IMR-90 (cell line): ENCODE results near the gene RNF215. TPM values are rescaled to one million over a fixed set of nuclear protein-coding genes. Genes with fewer than 3 reads are reported as not detected.

Source experiments
- ATAC-seq: fragments of 200-7000 bp; cut with Tn5 transposase; 2 replicates; pipeline ENCODE4 v1.9.1; 2020; ENCODE audit warnings: low read depth, mild to moderate bottlenecking, moderate library complexity
- BruUV-seq: library from RNA; stranded (reverse); fragments of 400-500 nt; replicated peaks from 2 replicates; lab custom pipeline; 2021; lab: Mats Ljungman, UMichigan
- CTCF ChIA-PET: fragments of 300-600 bp; formaldehyde crosslinking; extraction: SDS; loops from one replicate; lab custom pipeline; 2021; ENCODE audit warnings: antibody characterized with exemption; lab: Yijun Ruan, JAX
- POLR2A ChIA-PET: fragments of 300-600 bp; sonication (Branson Sonifier 250); formaldehyde crosslinking; loops from one replicate; lab custom pipeline; 2022; ENCODE audit warnings: antibody characterized with exemption; ENCODE audit not compliant: unreplicated experiment; lab: Charles Lee
- DNase-seq: peaks from one replicate; pipeline ENCODE4 v3.0.0; 2013
- H2AFZ ChIP-seq: replicated peaks from 2 replicates; pipeline ENCODE3; 2013; ENCODE audit warnings: low read length, mild to moderate bottlenecking; ENCODE audit not compliant: poor library complexity
- H2AK5ac ChIP-seq: 2 replicates; pipeline ENCODE4 v1.6.1; 2013; ENCODE audit warnings: low read depth, low read length, inconsistent platforms
- H2AK9ac ChIP-seq: replicated peaks from 2 replicates; pipeline ENCODE3; 2013; ENCODE audit warnings: mild to moderate bottlenecking, low read depth, low read length, moderate library complexity; ENCODE audit not compliant: poor library complexity
- H2BK120ac ChIP-seq: 2 replicates; pipeline ENCODE4 v1.6.1; 2013; ENCODE audit warnings: low read depth, low read length, inconsistent platforms
- H2BK15ac ChIP-seq: 3 replicates; pipeline ENCODE4 v1.6.1; 2013; ENCODE audit warnings: low read depth, low read length, inconsistent platforms
- H2BK20ac ChIP-seq: 2 replicates; pipeline ENCODE4 v1.6.1; 2013; ENCODE audit warnings: low read depth, mild to moderate bottlenecking, inconsistent platforms, low read length, moderate library complexity
- H2BK5ac ChIP-seq: 2 replicates; pipeline ENCODE4 v1.6.1; 2013; ENCODE audit warnings: mild to moderate bottlenecking, low read depth, low read length, inconsistent platforms; ENCODE audit not compliant: poor library complexity, severe bottlenecking
- H3K14ac ChIP-seq: replicated peaks from 2 replicates; pipeline ENCODE4 v1.6.1; 2013; ENCODE audit warnings: low read depth, low read length, inconsistent platforms
- H3K18ac ChIP-seq: 2 replicates; pipeline ENCODE4 v1.6.1; 2013; ENCODE audit warnings: low read depth, low read length, control low read depth
- H3K23ac ChIP-seq: 2 replicates; pipeline ENCODE4 v1.6.1; 2013; ENCODE audit warnings: low read depth, low read length, inconsistent platforms
- H3K27ac ChIP-seq: 2 replicates; pipeline ENCODE4 v1.5.1; 2013; ENCODE audit warnings: mild to moderate bottlenecking, control low read depth, low read length; ENCODE audit not compliant: insufficient read depth
- H3K27me3 ChIP-seq: 2 replicates; pipeline ENCODE4 v1.6.1; 2013; ENCODE audit warnings: low read length; ENCODE audit not compliant: control insufficient read depth, insufficient read depth
- H3K36me3 ChIP-seq: 2 replicates; pipeline ENCODE4 v1.6.1; 2013; ENCODE audit warnings: low read length, mixed read lengths; ENCODE audit not compliant: control insufficient read depth, insufficient read depth
- H3K4ac ChIP-seq: 2 replicates; pipeline ENCODE4 v1.6.1; 2013; ENCODE audit warnings: low read depth, low read length, inconsistent platforms
- H3K4me1 ChIP-seq: 2 replicates; pipeline ENCODE4 v1.6.1; 2013; ENCODE audit warnings: low read length, mixed read lengths; ENCODE audit not compliant: control insufficient read depth, insufficient read depth
- H3K4me2 ChIP-seq: 2 replicates; pipeline ENCODE4 v1.6.1; 2013; ENCODE audit warnings: low read depth, mild to moderate bottlenecking, control low read depth, low read length, moderate library complexity
- H3K4me3 ChIP-seq: 2 replicates; pipeline ENCODE4 v1.5.1; 2013; ENCODE audit warnings: low read depth, mild to moderate bottlenecking, control low read depth, low read length, moderate library complexity; ENCODE audit not compliant: insufficient read depth
- H3K56ac ChIP-seq: 2 replicates; pipeline ENCODE4 v1.6.1; 2013; ENCODE audit warnings: low read length, inconsistent platforms; ENCODE audit not compliant: insufficient read depth; ENCODE audit errors: extremely low read depth
- H3K79me1 ChIP-seq, 2 experiments: 2 replicates each; pipeline ENCODE4 v1.6.1; 2013; ENCODE audit warnings: low read length in 2 of 2, inconsistent platforms in 1 of 2, low read depth in 1 of 2
- H3K9ac ChIP-seq: 2 replicates; pipeline ENCODE4 v1.6.1; 2013; ENCODE audit warnings: low read depth, low read length, control low read depth
- H3K9me1 ChIP-seq: 2 replicates; pipeline ENCODE4 v1.6.1; 2013; ENCODE audit warnings: low read length, inconsistent platforms; ENCODE audit not compliant: insufficient read depth
- H3K9me3 ChIP-seq: 2 replicates; pipeline ENCODE4 v1.6.1; 2013; ENCODE audit warnings: low read length; ENCODE audit not compliant: control insufficient read depth, insufficient read depth
- H4K20me1 ChIP-seq: 2 replicates; pipeline ENCODE4 v1.6.1; 2013; ENCODE audit warnings: low read length, inconsistent platforms; ENCODE audit not compliant: insufficient read depth
- H4K5ac ChIP-seq: 2 replicates; pipeline ENCODE4 v1.6.1; 2013; ENCODE audit warnings: mild to moderate bottlenecking, low read depth, low read length, control low read depth
- H4K8ac ChIP-seq, 2 experiments: 2 replicates each; pipeline ENCODE4 v1.6.1; 2013; ENCODE audit warnings: low read depth in 2 of 2, low read length in 2 of 2, control low read depth in 1 of 2, inconsistent platforms in 1 of 2
- H4K91ac ChIP-seq: 2 replicates; pipeline ENCODE4 v1.6.1; 2013; ENCODE audit warnings: low read depth, low read length, inconsistent platforms; ENCODE audit not compliant: insufficient read depth
- BHLHE40 ChIP-seq: fragments of 150-350 bp; IDR thresholded peaks from 2 replicates; pipeline ENCODE4 v1.6.1; 2016; ENCODE audit warnings: mild to moderate bottlenecking, low read depth, low read length
- CEBPB ChIP-seq: IDR thresholded peaks from 2 replicates; pipeline ENCODE4 v1.6.1; 2012; ENCODE audit warnings: low read depth, low read length, improper control_type of control experiment
- CHD1 ChIP-seq: IDR thresholded peaks from 2 replicates; pipeline ENCODE4 v1.6.1; 2012; ENCODE audit warnings: low read depth, low read length, improper control_type of control experiment
- MAFK ChIP-seq: IDR thresholded peaks from 2 replicates; pipeline ENCODE4 v1.6.1; 2012; ENCODE audit warnings: low read depth, low read length, improper control_type of control experiment
- MAZ ChIP-seq: IDR thresholded peaks from 2 replicates; pipeline ENCODE4 v1.6.1; 2012; ENCODE audit warnings: low read depth, mild to moderate bottlenecking, low read length, improper control_type of control experiment, moderate library complexity, borderline replicate concordance
- NFE2L2 ChIP-seq: fragments of 150-350 bp; IDR thresholded peaks from 2 replicates; pipeline ENCODE4 v1.6.1; 2016; ENCODE audit warnings: low read depth, mild to moderate bottlenecking, low read length
- RFX5 ChIP-seq: IDR thresholded peaks from 2 replicates; pipeline ENCODE4 v1.8.0; 2012; ENCODE audit warnings: low read depth, mild to moderate bottlenecking, low read length, moderate library complexity
- SMC3 ChIP-seq: fragments of 150-350 bp; IDR thresholded peaks from 2 replicates; pipeline ENCODE4 v1.6.1; 2016; ENCODE audit warnings: low read depth, mild to moderate bottlenecking, antibody characterized with exemption, low read length, moderate library complexity
- WGBS, 2 experiments: methylation state at CpG; one replicate each; pipeline versions ENCODE4 v1.1.5 to v1.1.7; 2013; ENCODE audit warnings: missing lambda C conversion rate in 2 of 2; ENCODE audit not compliant: insufficient read length in 1 of 2; ENCODE audit errors: extremely low coverage in 2 of 2; 5-methylcytosine and 5-hydroxymethylcytosine counted together
- dilution Hi-C: fragments of 300-500 bp; cut with HindIII; formaldehyde crosslinking; loops from one replicate; pipeline ENCODE4 v1.14.3; 2018; ENCODE audit warnings: low sequenced_read_pairs; ENCODE audit not compliant: unreplicated experiment
- in situ Hi-C: fragments of 300-500 bp; cut with MboI; formaldehyde crosslinking; loops from 3 replicates; pipeline ENCODE4 v1.14.3; 2019; ENCODE audit warnings: low sequenced_read_pairs, inconsistent platforms, mixed read lengths
- intact Hi-C: fragments of 100-400 bp; cut with micrococcal nuclease; formaldehyde crosslinking; loops from 2 replicates; pipeline ENCODE4 v1.10.0; 2022
- polyA plus RNA-seq, 3 experiments: library from polyadenylated mRNA; depleted of rRNA; stranded (reverse); fragments of >200 nt; gene quantifications; 2 replicates each; pipeline ENCODE4 v1.2.3, GENCODE V29; 2012; ENCODE audit warnings: low replicate concordance in 1 of 3
- total RNA-seq: library from RNA; depleted of rRNA; stranded (reverse); fragments of >200 nt; gene quantifications from 2 replicates; pipeline ENCODE4 v1.2.3, GENCODE V29; 2012
- TF ChIP-seq, protein P1 (sequence below): fragments of 150-350 bp; IDR thresholded peaks from 2 replicates; pipeline ENCODE4 v1.6.1; 2017; ENCODE audit warnings: mild to moderate bottlenecking, antibody characterized with exemption, low read length, low read depth
- TF ChIP-seq, protein P2 (sequence below): conservative IDR thresholded peaks from 2 replicates; pipeline ENCODE4 v1.5.1; 2012; ENCODE audit warnings: mild to moderate bottlenecking, low read depth, low read length, improper control_type of control experiment

RNF215 gene
- total and polyA plus RNA-seq, 2 of the 4 experiments (the other 2 are of a cell fraction) = 15.8 to 21.9 TPM

- TF ChIP-seq SMC3 = no peak
- TF ChIP-seq CHD1 = no peak
- no peak for TF ChIP-seq MAFK
Measured at GRCh38 chr22:30340911-30341685, 46.1 kb downstream of the RNF215 start (continued).

GRCh38 chr22:30338802-30339201 is 48.4 kb downstream of the RNF215 start:
- H2AK9ac ChIP-seq = no peak overlapping the region
- peaks cover 91% of the 10 kb centered on the region for H3K36me3 ChIP-seq
- no peak overlapping the region for H2BK20ac ChIP-seq
- H3K14ac ChIP-seq = no peak overlapping the region
- H2AFZ ChIP-seq = no peak overlapping the region
- dilution Hi-C loops = no loop called here
- no peak overlapping the region for H3K4me3 ChIP-seq
- ChIA-PET POLR2A (no interaction called here), CTCF (no interaction called here)
- H3K4ac ChIP-seq = no peak overlapping the region
- intact Hi-C loops = no loop called here
- BruUV-seq = no TSS peak
- H3K27me3 ChIP-seq = no peaks in the 10 kb centered on the region
- peaks cover 0 to 16% of the 10 kb centered on the region in 2 experiments; a peak in 3 of 4 replicates for H3K79me1 ChIP-seq
- no peak for TF ChIP-seq BHLHE40
- no peak for TF ChIP-seq MAFK
- TF ChIP-seq, protein P1, sequence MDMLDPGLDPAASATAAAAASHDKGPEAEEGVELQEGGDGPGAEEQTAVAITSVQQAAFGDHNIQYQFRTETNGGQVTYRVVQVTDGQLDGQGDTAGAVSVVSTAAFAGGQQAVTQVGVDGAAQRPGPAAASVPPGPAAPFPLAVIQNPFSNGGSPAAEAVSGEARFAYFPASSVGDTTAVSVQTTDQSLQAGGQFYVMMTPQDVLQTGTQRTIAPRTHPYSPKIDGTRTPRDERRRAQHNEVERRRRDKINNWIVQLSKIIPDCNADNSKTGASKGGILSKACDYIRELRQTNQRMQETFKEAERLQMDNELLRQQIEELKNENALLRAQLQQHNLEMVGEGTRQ = no peak
- TF ChIP-seq MAZ = no peak
- TF ChIP-seq, protein P2, sequence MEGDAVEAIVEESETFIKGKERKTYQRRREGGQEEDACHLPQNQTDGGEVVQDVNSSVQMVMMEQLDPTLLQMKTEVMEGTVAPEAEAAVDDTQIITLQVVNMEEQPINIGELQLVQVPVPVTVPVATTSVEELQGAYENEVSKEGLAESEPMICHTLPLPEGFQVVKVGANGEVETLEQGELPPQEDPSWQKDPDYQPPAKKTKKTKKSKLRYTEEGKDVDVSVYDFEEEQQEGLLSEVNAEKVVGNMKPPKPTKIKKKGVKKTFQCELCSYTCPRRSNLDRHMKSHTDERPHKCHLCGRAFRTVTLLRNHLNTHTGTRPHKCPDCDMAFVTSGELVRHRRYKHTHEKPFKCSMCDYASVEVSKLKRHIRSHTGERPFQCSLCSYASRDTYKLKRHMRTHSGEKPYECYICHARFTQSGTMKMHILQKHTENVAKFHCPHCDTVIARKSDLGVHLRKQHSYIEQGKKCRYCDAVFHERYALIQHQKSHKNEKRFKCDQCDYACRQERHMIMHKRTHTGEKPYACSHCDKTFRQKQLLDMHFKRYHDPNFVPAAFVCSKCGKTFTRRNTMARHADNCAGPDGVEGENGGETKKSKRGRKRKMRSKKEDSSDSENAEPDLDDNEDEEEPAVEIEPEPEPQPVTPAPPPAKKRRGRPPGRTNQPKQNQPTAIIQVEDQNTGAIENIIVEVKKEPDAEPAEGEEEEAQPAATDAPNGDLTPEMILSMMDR = no peak
- TF ChIP-seq SMC3 = no peak
- TF ChIP-seq CEBPB = no peak
- no peak for TF ChIP-seq NFE2L2
- no peak for TF ChIP-seq RFX5
- H4K91ac ChIP-seq = no peak overlapping the region
- no peak overlapping the region for H3K27ac ChIP-seq
- peaks cover 11% of the 10 kb centered on the region for H3K9me1 ChIP-seq
- no CpG with 5 or more reads among the region's 7 CpGs for WGBS, 2 experiments
- no peak overlapping the region for H4K5ac ChIP-seq
- H3K9me3 ChIP-seq = no peaks in the 10 kb centered on the region
- ATAC-seq = no peak
- no peak overlapping the region for H2BK120ac ChIP-seq
- H2BK5ac ChIP-seq = no peak overlapping the region
- no peak overlapping the region for H3K56ac ChIP-seq
- 0 out of 2 replicates have a peak, but pooled peaks cover 3% of the 10 kb centered on the region for H4K20me1 ChIP-seq
- H3K4me1 ChIP-seq = no peaks in the 10 kb centered on the region
- no peak overlapping the region for H2AK5ac ChIP-seq
- H3K4me2 ChIP-seq = no peak overlapping the region
- no peak for DNase-seq
- in situ Hi-C loops = no loop called here
- no peak overlapping the region for H4K8ac ChIP-seq
- no peak overlapping the region for H3K18ac ChIP-seq
- H3K9ac ChIP-seq = no peak overlapping the region
- no peak overlapping the region for H2BK15ac ChIP-seq
- no peak overlapping the region for H3K23ac ChIP-seq
